ENCODE measurements around the gene WDR64.

The WDR64 gene

DNA sequence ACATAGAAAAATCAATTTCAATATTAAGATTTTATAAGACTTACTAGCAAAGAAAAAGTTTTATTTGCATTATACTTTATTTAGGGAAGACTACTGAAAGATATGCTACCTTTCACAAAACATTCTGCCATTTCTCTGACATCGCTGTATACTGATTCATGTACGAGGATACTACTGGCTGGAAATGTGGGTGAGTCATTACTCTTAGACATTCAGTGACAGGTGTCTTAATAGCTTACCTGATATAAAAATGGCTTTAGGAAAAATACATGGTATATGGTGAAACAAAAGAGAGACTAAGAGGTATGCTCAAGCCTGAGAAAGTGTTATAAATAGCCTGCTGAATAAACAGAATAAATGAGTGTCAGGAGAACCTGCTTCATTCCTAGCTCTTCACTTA lies 122.9 kb downstream of the WDR64 start:
- Histone ChIP-seq H3K9ac (ENCODE audit: low read length) (no peak overlapping the region), H3K4me2 (ENCODE audit: low read length) (no peak overlapping the region), H2AK5ac (ENCODE audit: low read length) (no peak overlapping the region), H3K79me1 (ENCODE audit: low read length) (peaks cover 5% of the 10 kb centered on the region), H2BK120ac (ENCODE audit: insufficient read depth, low read length, poor library complexity) (no peak overlapping the region), H3K4me3 (ENCODE audit: low read depth, low read length) (no peak overlapping the region), H3K79me2 (ENCODE audit: control insufficient read depth, insufficient read depth, low read length, poor library complexity) (no peaks in the 10 kb centered on the region), H4K91ac (ENCODE audit: low read depth, low read length) (no peak overlapping the region), H3K4ac (ENCODE audit: low read depth, low read length) (no peak overlapping the region), H2BK12ac (ENCODE audit: low read length) (no peak overlapping the region), H3K27me3 (ENCODE audit: insufficient read depth, low read length) (no peaks in the 10 kb centered on the region), H3K27ac (ENCODE audit: low read depth, low read length) (no peak overlapping the region), H3K36me3 (ENCODE audit: control insufficient read depth in 1 of 2, insufficient read depth in 2 of 2, low read length in 2 of 2) (no peaks in the 10 kb centered on the region), H3K9me3 (ENCODE audit: insufficient read depth, low read depth, low read length) (no peaks in the 10 kb centered on the region), H3K23ac (ENCODE audit: low read length) (no peak overlapping the region), H2AFZ (ENCODE audit: insufficient read depth, low read length, poor library complexity) (no peak overlapping the region), H4K8ac (ENCODE audit: low read depth, low read length) (no peak overlapping the region), H3K4me1 (ENCODE audit: control insufficient read depth in 1 of 2, insufficient read depth in 2 of 2, low read length in 2 of 2) (peaks cover 3 to 6% of the 10 kb centered on the region in 2 experiments), H3K14ac (ENCODE audit: low read length) (no peak overlapping the region), H3K18ac (ENCODE audit: low read length) (no peak overlapping the region), H2BK5ac (ENCODE audit: low read depth, low read length, poor library complexity) (no peak overlapping the region), H4K12ac (ENCODE audit: low read depth, low read length) (no peak overlapping the region)
- peak; percentile 30 to 69 for DNase-seq
- WGBS (ENCODE audit: extremely low coverage, insufficient coverage, insufficient read length) = no CpG with 5 or more reads among the region's 2 CpGs

DNA sequence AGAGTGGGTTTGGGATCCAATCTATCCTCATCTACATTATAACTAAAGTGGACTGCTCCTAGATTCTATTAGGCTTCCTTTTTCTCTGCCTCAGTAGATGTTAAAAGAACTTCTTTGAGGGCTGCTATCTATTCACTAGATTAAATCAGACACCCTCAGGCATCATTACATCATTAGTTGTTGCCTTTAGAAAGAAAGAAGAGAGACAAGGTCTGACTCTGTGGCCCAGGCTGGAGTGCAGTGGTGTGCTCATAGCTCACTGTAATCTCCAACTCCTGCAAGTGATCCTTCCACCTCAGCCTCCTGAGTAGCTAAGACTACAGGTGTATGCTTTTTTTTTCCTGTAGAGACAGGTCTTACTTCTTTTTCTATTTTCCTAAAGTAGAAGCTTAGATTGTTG lies 124.8 kb downstream of the WDR64 start:
- no peak overlapping the region for H2AK5ac ChIP-seq (ENCODE audit: low read length)
- H3K27me3 ChIP-seq (ENCODE audit: insufficient read depth, low read length) = no peaks in the 10 kb centered on the region
- H2BK5ac ChIP-seq (ENCODE audit: low read depth, low read length, poor library complexity) = no peak overlapping the region
- peak overlapping the region; percentile 47 for H3K27ac ChIP-seq (ENCODE audit: low read depth, low read length)
- H3K4me1 ChIP-seq (ENCODE audit: control insufficient read depth in 1 of 2, insufficient read depth in 2 of 2, low read length in 2 of 2) = peaks cover 3 to 6% of the 10 kb centered on the region in 2 experiments
- H3K9ac ChIP-seq (ENCODE audit: low read length) = no peak overlapping the region
- no peak overlapping the region for H3K23ac ChIP-seq (ENCODE audit: low read length)
- H4K91ac ChIP-seq (ENCODE audit: low read depth, low read length) = no peak overlapping the region
- no peak overlapping the region for H4K8ac ChIP-seq (ENCODE audit: low read depth, low read length)
- H4K12ac ChIP-seq (ENCODE audit: low read depth, low read length) = no peak overlapping the region
- H3K9me3 ChIP-seq (ENCODE audit: insufficient read depth, low read depth, low read length) = no peaks in the 10 kb centered on the region
- H2AFZ ChIP-seq (ENCODE audit: insufficient read depth, low read length, poor library complexity) = no peak overlapping the region
- peaks cover 5% of the 10 kb centered on the region for H3K79me1 ChIP-seq (ENCODE audit: low read length)
- no peak overlapping the region for H2BK12ac ChIP-seq (ENCODE audit: low read length)
- H3K14ac ChIP-seq (ENCODE audit: low read length) = no peak overlapping the region
- no peak overlapping the region for H3K4ac ChIP-seq (ENCODE audit: low read depth, low read length)
- no peak overlapping the region for H3K18ac ChIP-seq (ENCODE audit: low read length)
- no peaks in the 10 kb centered on the region for H3K79me2 ChIP-seq (ENCODE audit: control insufficient read depth, insufficient read depth, low read length, poor library complexity)
- H3K36me3 ChIP-seq (ENCODE audit: control insufficient read depth in 1 of 2, insufficient read depth in 2 of 2, low read length in 2 of 2) = no peaks in the 10 kb centered on the region
- H3K4me2 ChIP-seq (ENCODE audit: low read length) = no peak overlapping the region
- H2BK120ac ChIP-seq (ENCODE audit: insufficient read depth, low read length, poor library complexity) = no peak overlapping the region
- peak; percentile 48 to 96 for DNase-seq
- H3K4me3 ChIP-seq (ENCODE audit: low read depth, low read length) = no peak overlapping the region

DNA sequence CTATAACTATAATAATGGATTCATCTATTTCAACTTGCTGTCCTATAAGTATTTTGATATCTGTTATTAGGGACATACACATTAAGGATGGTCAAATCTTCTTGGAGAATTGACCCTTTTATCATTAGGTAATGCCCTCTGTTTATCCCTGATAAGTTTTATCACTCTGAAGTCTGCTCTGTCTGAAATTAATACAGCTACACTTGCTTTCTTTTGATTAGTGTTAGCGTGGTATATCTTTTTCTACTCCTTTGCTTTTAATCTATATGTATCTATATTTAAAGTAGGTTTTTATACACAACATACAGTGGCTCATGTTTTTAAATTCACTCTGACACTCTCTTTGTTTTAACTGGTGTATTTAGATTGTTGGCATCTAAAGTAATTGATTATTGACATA lies 126.0 kb downstream of the WDR64 start:
- H2BK12ac ChIP-seq (ENCODE audit: low read length) = no peak overlapping the region

DNA sequence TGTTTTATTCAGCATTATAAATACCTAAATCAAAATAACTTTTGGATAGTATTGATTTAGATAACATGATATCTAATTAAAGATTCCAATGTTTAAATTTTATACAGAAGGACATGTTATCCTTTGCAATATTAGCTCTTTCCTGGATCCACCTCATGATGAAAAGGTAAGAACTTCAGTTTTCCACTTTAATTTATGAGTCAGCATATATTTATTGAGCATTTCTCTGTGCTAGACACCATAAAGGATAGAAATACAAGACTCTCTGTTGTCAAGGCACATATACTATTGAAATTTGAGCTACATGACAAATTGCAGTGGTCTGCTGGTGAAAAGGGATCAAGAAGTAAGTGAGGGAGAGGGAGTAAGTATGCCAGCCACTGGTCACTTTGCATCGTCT lies 127.8 kb downstream of the WDR64 start:
- H2BK120ac ChIP-seq (ENCODE audit: insufficient read depth, low read length, poor library complexity) = no peak overlapping the region
- H3K4me2 ChIP-seq (ENCODE audit: low read length) = no peak overlapping the region
- H3K4me1 ChIP-seq (ENCODE audit: control insufficient read depth in 1 of 2, insufficient read depth in 2 of 2, low read length in 2 of 2) = no peaks in the 10 kb centered on the region
- H3K4ac ChIP-seq (ENCODE audit: low read depth, low read length) = no peak overlapping the region
- H2AFZ ChIP-seq (ENCODE audit: insufficient read depth, low read length, poor library complexity) = no peak overlapping the region
- no peak overlapping the region for H3K23ac ChIP-seq (ENCODE audit: low read length)
- H2BK12ac ChIP-seq (ENCODE audit: low read length) = no peak overlapping the region
- H3K79me2 ChIP-seq (ENCODE audit: control insufficient read depth, insufficient read depth, low read length, poor library complexity) = no peaks in the 10 kb centered on the region
- no CpG with 5 or more reads among the region's 1 CpG for WGBS (ENCODE audit: extremely low coverage, insufficient coverage, insufficient read length)
- H3K14ac ChIP-seq (ENCODE audit: low read length) = no peak overlapping the region
- no peak for DNase-seq
- no peak overlapping the region for H4K91ac ChIP-seq (ENCODE audit: low read depth, low read length)
- H2AK5ac ChIP-seq (ENCODE audit: low read length) = no peak overlapping the region
- H3K27ac ChIP-seq (ENCODE audit: low read depth, low read length) = no peak overlapping the region
- no peak overlapping the region for H3K4me3 ChIP-seq (ENCODE audit: low read depth, low read length)
- no peak overlapping the region for H4K8ac ChIP-seq (ENCODE audit: low read depth, low read length)
- H3K9me3 ChIP-seq (ENCODE audit: insufficient read depth, low read depth, low read length) = no peaks in the 10 kb centered on the region
- H2BK5ac ChIP-seq (ENCODE audit: low read depth, low read length, poor library complexity) = no peak overlapping the region
- H3K18ac ChIP-seq (ENCODE audit: low read length) = no peak overlapping the region
- H3K79me1 ChIP-seq (ENCODE audit: low read length) = no peaks in the 10 kb centered on the region
- no peak overlapping the region for H3K9ac ChIP-seq (ENCODE audit: low read length)
- H3K36me3 ChIP-seq (ENCODE audit: control insufficient read depth in 1 of 2, insufficient read depth in 2 of 2, low read length in 2 of 2) = no peaks in the 10 kb centered on the region
- no peaks in the 10 kb centered on the region for H3K27me3 ChIP-seq (ENCODE audit: insufficient read depth, low read length)
- no peak overlapping the region for H4K12ac ChIP-seq (ENCODE audit: low read depth, low read length)

More for the DNA sequence above, 126.0 kb downstream of the WDR64 start:
- Histone ChIP-seq H3K4ac (ENCODE audit: low read depth, low read length) (no peak overlapping the region), H2AK5ac (ENCODE audit: low read length) (no peak overlapping the region), H3K9me3 (ENCODE audit: insufficient read depth, low read depth, low read length) (no peaks in the 10 kb centered on the region), H3K23ac (ENCODE audit: low read length) (no peak overlapping the region), H2BK5ac (ENCODE audit: low read depth, low read length, poor library complexity) (no peak overlapping the region), H3K36me3 (ENCODE audit: control insufficient read depth in 1 of 2, insufficient read depth in 2 of 2, low read length in 2 of 2) (no peaks in the 10 kb centered on the region), H2BK120ac (ENCODE audit: insufficient read depth, low read length, poor library complexity) (no peak overlapping the region), H2AFZ (ENCODE audit: insufficient read depth, low read length, poor library complexity) (no peak overlapping the region), H3K4me3 (ENCODE audit: low read depth, low read length) (no peak overlapping the region), H3K4me2 (ENCODE audit: low read length) (no peak overlapping the region), H3K79me2 (ENCODE audit: control insufficient read depth, insufficient read depth, low read length, poor library complexity) (no peaks in the 10 kb centered on the region), H3K27ac (ENCODE audit: low read depth, low read length) (no peak overlapping the region), H3K9ac (ENCODE audit: low read length) (no peak overlapping the region), H3K18ac (ENCODE audit: low read length) (no peak overlapping the region), H4K12ac (ENCODE audit: low read depth, low read length) (no peak overlapping the region), H4K8ac (ENCODE audit: low read depth, low read length) (no peak overlapping the region), H3K4me1 (ENCODE audit: control insufficient read depth in 1 of 2, insufficient read depth in 2 of 2, low read length in 2 of 2) (peaks cover 3% of the 10 kb centered on the region in 2 experiments), H3K79me1 (ENCODE audit: low read length) (peaks cover 3% of the 10 kb centered on the region), H3K14ac (ENCODE audit: low read length) (no peak overlapping the region), H4K91ac (ENCODE audit: low read depth, low read length) (no peak overlapping the region), H3K27me3 (ENCODE audit: insufficient read depth, low read length) (no peaks in the 10 kb centered on the region)
- WGBS (ENCODE audit: extremely low coverage, insufficient coverage, insufficient read length) = no CpG with 5 or more reads among the region's 1 CpG
- no peak for DNase-seq

Measured in trophoblast cell (in vitro differentiated cells and primary cell).